ENCODE measurements around the gene DNAJC5. TPM values are rescaled to one million over a fixed set of nuclear protein-coding genes. Genes with fewer than 3 reads are reported as not detected.

Gene DNAJC5
- polyA plus RNA-seq, 6 donors from 2014 or later, result 0.23 to 4.2 (median 3.3) TPM

GRCh38 chr20:63855363-63856097, 39.4 kb upstream of the DNAJC5 start:
- Mint-ChIP-seq H3K27me3 (peaks cover 13 to 23% (median 18%) of the 10 kb centered on the region in 3 donors), H3K4me3 (no peak overlapping the region), H3K9me3 (peaks cover 0 to 2% (median 0%) of the 10 kb centered on the region in 7 donors), H3K4me1 (peaks cover 28 to 48% (median 45%) of the 10 kb centered on the region in 3 donors), H3K36me3 (no peaks in the 10 kb centered on the region), H3K27ac (no peak overlapping the region)
- DNase-seq (no peak), ATAC-seq (ENCODE audit: low read depth in 2 of 2) (no peak)

GRCh38 chr20:63856098-63856511, 38.8 kb upstream of the DNAJC5 start:
- H3K27me3 Mint-ChIP-seq, result peaks cover 7 to 17% (median 13%) of the 10 kb centered on the region in 3 donors
- peaks cover 25 to 44% (median 44%) of the 10 kb centered on the region in 3 donors for H3K4me1 Mint-ChIP-seq
- peaks cover 0 to 2% (median 0%) of the 10 kb centered on the region in 7 donors for H3K9me3 Mint-ChIP-seq
- no peaks in the 10 kb centered on the region for H3K36me3 Mint-ChIP-seq
- no peak overlapping the region for H3K4me3 Mint-ChIP-seq
- ATAC-seq (ENCODE audit: low read depth in 2 of 2), result no peak
- no peak for DNase-seq
- no peak overlapping the region for H3K27ac Mint-ChIP-seq

- no peaks in the 10 kb centered on the region for H3K9me3 Mint-ChIP-seq
- H3K4me1 Mint-ChIP-seq, result peaks cover 25 to 40% (median 39%) of the 10 kb centered on the region in 3 donors
- DNase-seq, result no peak
- H3K27me3 Mint-ChIP-seq, result no peaks in the 10 kb centered on the region
- no peak for ATAC-seq (ENCODE audit: low read depth in 2 of 2)
- no peaks in the 10 kb centered on the region for H3K36me3 Mint-ChIP-seq
- H3K27ac Mint-ChIP-seq, result no peak overlapping the region
- peak overlapping the region in 7 of 8 donors; percentile 30 to 75 (median 57) for H3K4me3 Mint-ChIP-seq
Measured at GRCh38 chr20:63857764-63858392, 37.0 kb upstream of the DNAJC5 start.

- Mint-ChIP-seq H3K27me3 (no peaks in the 10 kb centered on the region), H3K4me1 (peaks cover 30 to 47% (median 46%) of the 10 kb centered on the region in 3 donors), H3K9me3 (no peaks in the 10 kb centered on the region), H3K36me3 (no peaks in the 10 kb centered on the region), H3K4me3 (peak overlapping the region in 7 of 8 donors; percentile 61 to 82 (median 75)), H3K27ac (peak overlapping the region in 5 of 6 donors; percentile 22 to 76 (median 51))
- ATAC-seq (ENCODE audit: low read depth in 2 of 2) (peak; percentile 19 to 32), DNase-seq (no peak)
Measured at GRCh38 chr20:63858393-63859165, 36.3 kb upstream of the DNAJC5 start.

- Mint-ChIP-seq H3K4me3 (peak overlapping the region in 7 of 8 donors; percentile 61 to 82 (median 75)), H3K27me3 (no peaks in the 10 kb centered on the region), H3K27ac (peak overlapping the region in 4 of 6 donors; percentile 49 to 76 (median 63)), H3K4me1 (peaks cover 34 to 53% (median 53%) of the 10 kb centered on the region in 3 donors), H3K9me3 (no peaks in the 10 kb centered on the region), H3K36me3 (no peaks in the 10 kb centered on the region)
- ATAC-seq (ENCODE audit: low read depth in 2 of 2) (no peak), DNase-seq (no peak)
Measured at GRCh38 chr20:63859166-63859699, 35.7 kb upstream of the DNAJC5 start.

GRCh38 chr20:63860325-63861051, 34.4 kb upstream of the DNAJC5 start:
- ATAC-seq (ENCODE audit: low read depth in 2 of 2) (no peak), DNase-seq (no peak)
- Mint-ChIP-seq H3K9me3 (no peaks in the 10 kb centered on the region), H3K27me3 (no peaks in the 10 kb centered on the region), H3K27ac (peak overlapping the region in 3 of 6 donors; percentile 60 to 94 (median 73)), H3K36me3 (no peaks in the 10 kb centered on the region), H3K4me3 (peak overlapping the region in 3 of 8 donors; percentile 40 to 55 (median 42)), H3K4me1 (peaks cover 39 to 57% (median 51%) of the 10 kb centered on the region in 3 donors)

GRCh38 chr20:63861365-63861934, 33.5 kb upstream of the DNAJC5 start, which contains the start of gene ABHD16B:
TSS of gene ABHD16B (plus strand) at chr20:63861498. CDS start at chr20:63861541, 43 bp downstream.
- ATAC-seq (ENCODE audit: low read depth in 2 of 2), result no peak
- H3K27me3 Mint-ChIP-seq, result no peaks in the 10 kb centered on the region
- no peaks in the 10 kb centered on the region for H3K9me3 Mint-ChIP-seq
- peaks cover 39 to 65% (median 59%) of the 10 kb centered on the region in 3 donors for H3K4me1 Mint-ChIP-seq
- DNase-seq, result no peak
- H3K27ac Mint-ChIP-seq, result peak within 1 kb of the TSS in 2 of 6 donors; percentile 50 to 94
- no peaks in the 10 kb centered on the region for H3K36me3 Mint-ChIP-seq
- peak within 1 kb of the TSS in 4 of 8 donors; percentile 22 to 55 (median 41) for H3K4me3 Mint-ChIP-seq

GRCh38 chr20:63861981-63862901, 32.7 kb upstream of the DNAJC5 start:
- H3K9me3 Mint-ChIP-seq, result no peaks in the 10 kb centered on the region
- H3K27me3 Mint-ChIP-seq, result no peaks in the 10 kb centered on the region
- no peaks in the 10 kb centered on the region for H3K36me3 Mint-ChIP-seq
- no peak overlapping the region for H3K4me3 Mint-ChIP-seq
- no peak for ATAC-seq (ENCODE audit: low read depth in 2 of 2)
- no peak overlapping the region for H3K27ac Mint-ChIP-seq
- H3K4me1 Mint-ChIP-seq, result peaks cover 35 to 62% (median 52%) of the 10 kb centered on the region in 3 donors
- DNase-seq, result no peak

GRCh38 chr20:63863021-63863797, 31.7 kb upstream of the DNAJC5 start:
- Mint-ChIP-seq H3K4me1 (peaks cover 30 to 57% (median 46%) of the 10 kb centered on the region in 3 donors), H3K4me3 (peak overlapping the region; percentile 86 to 99 (median 98)), H3K9me3 (no peaks in the 10 kb centered on the region), H3K36me3 (no peaks in the 10 kb centered on the region), H3K27ac (peak overlapping the region; percentile 94 to 100 (median 98)), H3K27me3 (no peaks in the 10 kb centered on the region)
- ATAC-seq (ENCODE audit: low read depth in 2 of 2) (no peak), DNase-seq (no peak)

- Mint-ChIP-seq H3K9me3 (no peaks in the 10 kb centered on the region), H3K4me1 (peaks cover 24 to 52% (median 41%) of the 10 kb centered on the region in 3 donors), H3K36me3 (no peaks in the 10 kb centered on the region), H3K4me3 (peak overlapping the region; percentile 86 to 99 (median 98)), H3K27ac (peak overlapping the region; percentile 94 to 100 (median 98)), H3K27me3 (no peaks in the 10 kb centered on the region)
- ATAC-seq (ENCODE audit: low read depth in 2 of 2) (peak; percentile 80 to 81), DNase-seq (peak; percentile 92)
Measured at GRCh38 chr20:63863798-63864544, 31.0 kb upstream of the DNAJC5 start.
